ENCODE measurements around the gene ITPA. TPM values are rescaled to one million over a fixed set of nuclear protein-coding genes. Genes with fewer than 3 reads are reported as not detected.

The ITPA gene
- total RNA-seq, 2 experiments from 2014 or later: 42.3 to 49.2 TPM

GRCh38 chr20:3229798-3230197, 20.5 kb downstream of the ITPA start:
- no peak overlapping the region for H3K27ac Mint-ChIP-seq
- H3K27me3 Mint-ChIP-seq: no peaks in the 10 kb centered on the region
- no peaks in the 10 kb centered on the region for H3K9me3 Mint-ChIP-seq
- ChIA-PET POLR2A (interaction anchor here (0.5 to 0.9 kb wide), 2 partner anchors 9 to 412 kb away, joined by 3 to 4 read pairs; partner anchors contain the start of gene SLC4A11), CTCF (no interaction called here)
- H3K4me1 Mint-ChIP-seq: no peaks in the 10 kb centered on the region
- no peak for DNase-seq
- no peaks in the 10 kb centered on the region for H3K36me3 Mint-ChIP-seq (ENCODE audit: low read depth)
- H3K4me3 Mint-ChIP-seq: no peak overlapping the region

GRCh38 chr20:3231116-3231515, 21.8 kb downstream of the ITPA start:
- H3K27me3 Mint-ChIP-seq: peaks cover 4% of the 10 kb centered on the region
- no peak for DNase-seq
- POLR2A ChIA-PET: no interaction called here
- no peak overlapping the region for H3K4me3 Mint-ChIP-seq
- CTCF ChIA-PET: no interaction called here
- peaks cover 2% of the 10 kb centered on the region for H3K4me1 Mint-ChIP-seq
- H3K27ac Mint-ChIP-seq: no peak overlapping the region
- H3K36me3 Mint-ChIP-seq (ENCODE audit: low read depth): no peaks in the 10 kb centered on the region
- H3K9me3 Mint-ChIP-seq: no peaks in the 10 kb centered on the region

GRCh38 chr20:3231889-3232588, 22.7 kb downstream of the ITPA start:
- CTCF ChIA-PET: interaction anchor here (1.3 kb wide), 1 partner anchor 13 kb away, joined by 5 read pairs; no protein-coding TSS in a partner anchor
- no peak overlapping the region for H3K27ac Mint-ChIP-seq
- POLR2A ChIA-PET: no interaction called here
- DNase-seq: no peak
- no peak overlapping the region for H3K4me3 Mint-ChIP-seq
- peaks cover 12% of the 10 kb centered on the region for H3K27me3 Mint-ChIP-seq
- no peaks in the 10 kb centered on the region for H3K9me3 Mint-ChIP-seq
- H3K4me1 Mint-ChIP-seq: peaks cover 4% of the 10 kb centered on the region
- no peaks in the 10 kb centered on the region for H3K36me3 Mint-ChIP-seq (ENCODE audit: low read depth)

- peaks cover 23% of the 10 kb centered on the region for H3K27me3 Mint-ChIP-seq
- H3K4me3 Mint-ChIP-seq: no peak overlapping the region
- H3K9me3 Mint-ChIP-seq: no peaks in the 10 kb centered on the region
- CTCF ChIA-PET: interaction anchor here (1.3 kb wide), 1 partner anchor 14 kb away, joined by 5 read pairs; no protein-coding TSS in a partner anchor
- H3K36me3 Mint-ChIP-seq (ENCODE audit: low read depth): no peaks in the 10 kb centered on the region
- no peak overlapping the region for H3K27ac Mint-ChIP-seq
- peaks cover 7% of the 10 kb centered on the region for H3K4me1 Mint-ChIP-seq
- POLR2A ChIA-PET: no interaction called here
- no peak for DNase-seq
These were observed 24.1 kb downstream of the ITPA start for GRCh38 chr20:3233131-3233990.

GRCh38 chr20:3233991-3234498, 24.7 kb downstream of the ITPA start:
- POLR2A ChIA-PET: no interaction called here

GRCh38 chr20:3235666-3236324, 26.5 kb downstream of the ITPA start:
- Mint-ChIP-seq H3K4me1 (peaks cover 15% of the 10 kb centered on the region), H3K9me3 (no peaks in the 10 kb centered on the region), H3K36me3 (ENCODE audit: low read depth) (peaks cover 3% of the 10 kb centered on the region), H3K27me3 (peaks cover 38% of the 10 kb centered on the region), H3K4me3 (no peak overlapping the region), H3K27ac (no peak overlapping the region)
- ChIA-PET CTCF (no interaction called here), POLR2A (no interaction called here)
- no peak for DNase-seq

More at GRCh38 chr20:3233991-3234498, 24.7 kb downstream of the ITPA start:
- Mint-ChIP-seq H3K36me3 (ENCODE audit: low read depth) (no peaks in the 10 kb centered on the region), H3K4me3 (no peak overlapping the region), H3K4me1 (peaks cover 7% of the 10 kb centered on the region), H3K9me3 (no peaks in the 10 kb centered on the region), H3K27me3 (peaks cover 24% of the 10 kb centered on the region), H3K27ac (no peak overlapping the region)
- no peak for DNase-seq
- CTCF ChIA-PET: no interaction called here

- Mint-ChIP-seq H3K9me3 (no peaks in the 10 kb centered on the region), H3K27ac (no peak overlapping the region), H3K4me1 (peaks cover 15% of the 10 kb centered on the region), H3K4me3 (peak overlapping the region; percentile 43), H3K36me3 (ENCODE audit: low read depth) (peaks cover 3% of the 10 kb centered on the region), H3K27me3 (peaks cover 49% of the 10 kb centered on the region)
- POLR2A ChIA-PET: no interaction called here
- CTCF ChIA-PET: no interaction called here
- DNase-seq: no peak
These were observed 28.0 kb downstream of the ITPA start for GRCh38 chr20:3237011-3237957.

- peak overlapping the region; percentile 77 for H3K4me3 Mint-ChIP-seq
- H3K36me3 Mint-ChIP-seq (ENCODE audit: low read depth): peaks cover 3% of the 10 kb centered on the region
- H3K4me1 Mint-ChIP-seq: peaks cover 15% of the 10 kb centered on the region
- peaks cover 51% of the 10 kb centered on the region for H3K27me3 Mint-ChIP-seq
- DNase-seq: peak; percentile 20
- H3K9me3 Mint-ChIP-seq: no peaks in the 10 kb centered on the region
- no peak overlapping the region for H3K27ac Mint-ChIP-seq
- ChIA-PET POLR2A (interaction anchor here (0.9 to 1.8 kb wide), 3 partner anchors 9 to 35 kb away, joined by 4 to 6 read pairs (median 4); partner anchors contain the start of gene ITPA), CTCF (interaction anchor here (0.6 to 1.6 kb wide), 3 partner anchors 11 to 170 kb away, joined by 3 to 7 read pairs (median 3); partner anchors contain the start of gene DNAAF9)
These were observed 28.8 kb downstream of the ITPA start for GRCh38 chr20:3237958-3238615.

- H3K9me3 Mint-ChIP-seq: no peaks in the 10 kb centered on the region
- peaks cover 51% of the 10 kb centered on the region for H3K27me3 Mint-ChIP-seq
- no peak overlapping the region for H3K27ac Mint-ChIP-seq
- H3K4me1 Mint-ChIP-seq: peaks cover 15% of the 10 kb centered on the region
- CTCF ChIA-PET: interaction anchor here (0.6 to 1.6 kb wide), 4 partner anchors 10 to 169 kb away, joined by 3 to 7 read pairs (median 5); partner anchors contain the start of gene DNAAF9
- H3K36me3 Mint-ChIP-seq (ENCODE audit: low read depth): peaks cover 3% of the 10 kb centered on the region
- POLR2A ChIA-PET: interaction anchor here (0.8 to 1.8 kb wide), 6 partner anchors 9 to 80 kb away, joined by 3 to 9 read pairs (median 4); partner anchors contain the start of gene ITPA
- DNase-seq: peak; percentile 68
- H3K4me3 Mint-ChIP-seq: peak overlapping the region; percentile 77
These were observed 29.3 kb downstream of the ITPA start for GRCh38 chr20:3238616-3239025.

- no peak within 1 kb of the TSS for H3K27ac Mint-ChIP-seq
- POLR2A ChIA-PET: interaction anchor here (0.6 to 1.8 kb wide), 8 partner anchors 10 to 81 kb away, joined by 3 to 9 read pairs (median 4); partner anchors contain the start of gene ITPA
- H3K4me1 Mint-ChIP-seq: peaks cover 15% of the 10 kb centered on the region
- no peaks in the 10 kb centered on the region for H3K9me3 Mint-ChIP-seq
- CTCF ChIA-PET: interaction anchor here (0.7 to 1.6 kb wide), 5 partner anchors 9 to 437 kb away, joined by 3 to 7 read pairs (median 3); partner anchors contain the start of gene DNAAF9
- peaks cover 51% of the 10 kb centered on the region for H3K27me3 Mint-ChIP-seq
- H3K4me3 Mint-ChIP-seq: peak within 1 kb of the TSS; percentile 87
- peaks cover 3% of the 10 kb centered on the region for H3K36me3 Mint-ChIP-seq (ENCODE audit: low read depth)
- peak; percentile 45 for DNase-seq
These were observed 29.9 kb downstream of the ITPA start, which contains the start of gene SLC4A11 for GRCh38 chr20:3239026-3239866. TSS of gene SLC4A11 (minus strand) at chr20:3239190. CDS start at chr20:3239137, 53 bp downstream.
